NCI-H524 treated with DMSO at 0.1 percent for 48 hours (cell line): ENCODE results near the gene SAPCD2.

Experiments
- DNase-seq: peaks from one replicate; lab custom pipeline; 2025; lab: John Stamatoyannopoulos, UW

Gene SAPCD2

DNA sequence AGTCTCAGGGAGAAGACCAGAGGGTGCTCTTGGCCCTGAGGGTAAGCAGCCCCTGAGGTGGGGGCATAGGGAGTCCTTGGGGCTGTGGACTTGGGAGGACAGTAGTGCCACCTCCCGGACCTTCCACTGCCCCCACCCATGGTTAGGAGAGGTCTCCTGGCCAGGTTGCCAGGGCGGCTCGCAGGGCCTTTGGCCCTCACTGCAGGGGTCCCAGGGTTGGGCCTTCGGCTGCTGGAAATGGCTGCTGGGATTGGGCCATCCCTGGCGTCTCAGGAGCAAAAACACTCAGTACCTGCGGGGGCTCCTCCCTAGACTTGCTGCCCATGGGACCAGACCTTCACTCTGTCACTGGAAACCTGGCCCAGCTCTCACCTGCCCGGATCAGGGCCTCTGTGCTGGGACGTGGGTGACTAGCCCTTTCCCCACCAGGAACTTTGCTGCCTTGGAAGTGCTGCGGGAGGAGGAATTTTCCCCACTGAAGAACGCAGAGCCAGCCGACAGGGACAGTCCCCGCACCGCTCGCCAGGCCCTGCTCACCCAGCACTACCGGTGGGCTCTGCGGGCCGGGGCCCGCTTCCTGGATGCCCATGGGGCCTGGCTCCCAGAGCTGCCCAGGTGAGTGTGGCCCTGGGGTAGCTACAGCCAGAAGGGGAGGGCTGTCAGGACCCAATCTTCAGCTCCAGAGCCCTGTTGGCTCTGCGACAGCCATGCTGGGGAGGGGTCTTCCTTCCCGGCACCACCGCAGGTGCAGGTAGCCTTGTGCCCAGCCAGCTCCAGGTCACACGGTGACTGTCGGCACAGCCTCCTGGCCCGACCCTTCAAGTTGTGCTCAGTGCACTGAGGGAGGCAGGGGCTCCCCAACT, 10.1 kb upstream of the SAPCD2 start:
- DNase-seq = no peak

DNA sequence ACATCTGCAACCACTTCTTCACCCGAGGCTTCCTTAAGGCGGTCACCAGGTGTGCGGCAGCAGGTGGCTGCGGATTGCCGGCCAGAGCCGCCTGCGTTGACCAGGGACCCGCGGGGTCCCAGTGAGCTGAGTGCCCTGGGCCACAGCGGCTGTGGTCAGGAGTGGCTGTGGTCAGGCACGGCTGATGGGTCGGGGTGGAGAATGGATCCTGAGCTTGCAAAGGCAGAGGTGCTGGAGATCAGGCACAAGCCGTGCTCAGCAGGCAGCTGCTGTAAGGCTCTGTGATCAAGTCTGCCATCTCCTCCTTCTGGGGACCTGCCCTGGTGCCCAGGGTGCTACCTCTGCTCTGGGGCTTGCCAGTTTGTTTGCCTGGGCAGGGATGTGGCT, 9.0 kb upstream of the SAPCD2 start:
- no peak for DNase-seq

DNA sequence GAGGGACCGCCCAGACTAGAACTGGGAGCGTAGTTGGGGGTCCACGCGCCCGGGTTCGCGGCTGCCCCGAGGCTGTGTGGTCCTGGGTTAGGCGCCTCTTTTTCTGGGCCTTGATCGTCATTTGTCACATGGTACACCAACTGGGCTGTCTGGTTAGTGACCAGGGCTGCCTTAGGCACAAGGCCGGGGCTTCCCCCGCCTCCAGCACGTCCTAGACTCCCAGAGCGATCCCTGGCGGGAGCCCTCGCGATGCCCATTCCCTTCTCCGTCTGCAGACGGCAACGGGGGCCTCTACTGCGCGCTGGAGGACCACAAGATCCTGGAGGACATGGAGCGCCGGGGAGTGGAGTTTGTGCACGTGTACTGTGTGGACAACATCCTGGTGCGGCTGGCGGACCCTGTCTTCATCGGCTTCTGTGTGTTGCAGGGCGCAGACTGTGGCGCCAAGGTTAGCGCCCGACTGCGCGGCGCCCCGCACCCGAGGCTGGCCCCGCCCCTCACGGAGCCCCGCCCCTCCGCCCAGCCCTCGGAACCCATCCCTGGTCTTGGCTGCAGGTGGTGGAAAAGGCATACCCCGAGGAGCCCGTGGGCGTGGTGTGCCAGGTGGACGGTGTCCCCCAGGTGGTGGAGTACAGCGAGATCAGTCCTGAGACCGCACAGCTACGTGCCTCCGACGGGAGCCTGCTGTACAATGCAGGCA, 8.5 kb upstream of the SAPCD2 start:
- no peak for DNase-seq

DNA sequence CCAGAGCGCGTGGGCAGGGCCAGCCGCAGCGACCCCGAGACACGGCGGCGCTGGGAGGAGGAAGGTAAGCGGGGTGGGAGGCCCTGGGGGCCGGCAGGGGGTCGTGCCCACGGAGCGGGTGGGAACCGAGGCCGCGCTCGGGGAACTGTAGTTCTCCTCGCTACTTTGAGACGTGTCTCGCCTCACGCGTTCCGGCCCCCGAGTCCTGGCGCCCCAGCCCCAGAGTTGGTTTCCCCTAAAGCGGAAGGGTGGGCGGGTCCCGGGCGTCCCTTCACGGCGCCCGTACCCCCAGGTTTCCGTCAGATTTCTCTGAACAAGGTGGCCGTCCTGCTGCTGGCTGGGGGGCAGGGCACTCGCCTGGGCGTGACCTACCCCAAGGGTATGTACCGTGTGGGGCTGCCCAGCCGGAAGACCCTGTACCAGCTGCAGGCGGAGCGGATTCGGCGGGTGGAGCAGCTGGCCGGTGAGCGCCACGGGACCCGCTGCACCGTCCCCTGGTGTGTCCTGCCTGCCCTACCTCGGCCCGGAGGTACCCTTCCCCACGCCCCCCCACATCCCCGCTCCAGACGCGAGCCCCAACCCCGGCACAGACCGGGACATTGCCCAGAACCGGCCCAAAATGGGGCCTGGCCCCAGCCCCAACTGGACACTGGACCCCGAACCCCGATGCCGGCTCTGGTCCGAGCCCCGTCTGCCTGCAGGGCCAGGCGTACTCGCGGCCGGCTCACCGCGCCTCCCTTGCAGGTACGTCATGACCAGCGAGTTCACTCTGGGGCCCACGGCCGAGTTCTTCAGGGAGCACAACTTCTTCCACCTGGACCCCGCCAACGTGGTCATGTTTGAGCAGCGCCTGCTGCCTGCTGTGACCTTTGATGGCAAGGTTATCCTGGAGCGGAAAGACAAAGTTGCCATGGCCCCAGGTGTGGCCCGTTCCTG, 7.7 kb upstream of the SAPCD2 start:
- no peak for DNase-seq

DNA sequence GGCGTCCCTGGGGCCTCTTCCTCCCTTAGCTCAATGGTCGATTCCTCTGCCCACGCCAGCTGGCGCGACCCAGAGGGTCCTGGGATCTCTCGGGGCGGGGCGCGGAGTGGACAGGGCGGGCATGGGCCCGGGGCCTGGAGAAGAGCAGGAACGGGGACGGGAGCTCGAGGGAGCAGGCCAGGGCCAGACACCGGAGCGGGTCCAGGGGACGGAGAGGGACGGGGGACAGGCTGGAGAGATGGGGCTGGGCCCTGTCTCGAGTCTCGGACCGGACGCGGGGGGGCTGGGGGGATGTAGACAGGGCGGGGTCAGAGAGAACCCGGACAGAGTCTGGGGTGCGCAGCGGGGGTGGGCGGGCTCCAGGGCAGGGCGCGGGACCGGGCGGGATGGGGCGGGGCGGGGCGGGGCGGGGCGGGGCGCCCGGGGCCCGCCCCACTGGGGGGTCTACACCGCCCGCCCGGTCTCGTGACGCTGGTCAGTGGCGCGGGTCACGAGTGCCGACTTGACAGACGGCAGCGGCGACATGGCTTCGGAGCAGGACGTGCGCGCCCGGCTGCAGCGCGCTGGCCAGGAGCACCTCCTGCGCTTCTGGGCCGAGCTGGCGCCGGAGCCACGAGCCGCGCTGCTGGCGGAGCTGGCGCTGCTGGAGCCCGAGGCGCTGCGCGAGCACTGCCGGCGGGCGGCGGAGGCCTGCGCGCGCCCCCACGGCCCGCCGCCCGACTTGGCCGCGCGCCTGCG, 6.8 kb upstream of the SAPCD2 start, which contains the start of gene UAP1L1:
TSS of gene UAP1L1 (plus strand) at position 508 of the 738 bp plus-strand sequence. CDS start at position 524, 16 bp downstream.
- no peak for DNase-seq

DNA sequence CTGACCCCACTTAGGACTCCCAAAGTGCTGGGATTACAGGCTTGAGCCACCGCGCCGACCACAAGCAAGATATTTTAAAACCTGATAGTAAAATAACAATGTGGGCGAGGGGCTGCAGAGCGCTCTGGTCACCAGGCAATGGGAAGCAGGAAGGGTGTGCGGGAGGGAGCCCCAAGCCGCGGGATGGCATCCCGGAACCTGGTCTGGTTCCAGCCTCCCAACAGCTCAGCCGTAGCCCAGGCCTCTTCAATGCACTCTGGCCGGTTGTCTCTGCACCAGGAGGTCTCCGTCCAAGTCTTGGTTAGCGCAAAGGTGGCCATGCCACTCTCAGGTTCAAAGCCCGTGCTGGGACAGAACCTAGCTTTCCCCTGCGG, 6.3 kb upstream of the SAPCD2 start:
- DNase-seq = no peak

DNA sequence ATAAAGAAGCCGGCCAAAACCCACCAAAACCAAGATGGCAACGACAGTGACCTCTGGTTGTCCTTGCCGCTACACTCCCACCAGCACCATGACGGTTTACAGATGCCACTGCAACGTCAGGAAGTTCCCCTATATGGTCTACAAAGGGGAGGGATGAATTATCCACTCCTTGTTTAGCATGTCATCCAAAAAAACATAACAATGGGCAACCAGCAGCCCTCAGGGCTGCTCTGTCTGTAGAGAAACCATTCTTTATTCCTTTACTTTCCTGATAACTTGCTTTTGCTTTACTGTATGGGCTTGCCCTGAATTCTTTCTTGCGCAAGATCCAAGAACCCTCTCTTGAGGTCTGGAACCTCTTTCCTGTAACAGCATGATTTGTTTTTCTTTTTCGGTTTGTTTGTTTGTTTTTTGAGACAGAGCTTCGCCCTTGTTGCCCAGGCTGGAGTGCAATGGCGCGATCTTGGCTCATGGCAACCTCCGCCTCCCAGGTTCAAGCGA, 5.0 kb upstream of the SAPCD2 start:
- no peak for DNase-seq

DNA sequence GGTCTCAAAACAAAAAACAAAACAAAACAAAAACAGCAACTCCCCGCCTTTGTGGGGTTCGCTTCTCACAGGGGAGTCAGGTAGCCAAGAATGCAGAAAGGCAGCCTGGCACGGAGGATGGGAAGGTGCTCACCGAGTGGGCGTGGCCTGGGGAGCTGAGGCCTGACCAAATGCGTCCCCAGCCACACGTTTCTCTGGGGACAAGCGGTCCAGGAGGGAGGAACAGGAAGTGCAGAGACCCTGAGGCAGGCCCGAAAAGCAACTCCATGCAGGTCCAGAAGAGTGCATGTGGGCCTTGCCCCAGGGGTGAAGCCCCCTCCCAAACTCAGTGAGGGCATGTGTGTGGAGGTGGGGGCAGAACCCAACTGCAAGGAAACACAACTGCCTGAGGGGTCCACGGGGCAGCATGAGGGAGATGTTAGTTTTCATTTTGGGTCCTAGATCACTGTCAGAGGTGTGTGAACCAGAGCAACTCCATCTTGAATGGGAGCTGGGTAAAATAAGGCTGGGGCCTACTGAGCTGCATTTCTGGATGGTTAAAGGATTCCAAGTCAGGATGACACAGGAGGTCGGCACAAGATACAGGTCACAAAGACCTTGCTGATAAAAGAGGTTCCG, 4.4 kb upstream of the SAPCD2 start:
- no peak for DNase-seq

DNA sequence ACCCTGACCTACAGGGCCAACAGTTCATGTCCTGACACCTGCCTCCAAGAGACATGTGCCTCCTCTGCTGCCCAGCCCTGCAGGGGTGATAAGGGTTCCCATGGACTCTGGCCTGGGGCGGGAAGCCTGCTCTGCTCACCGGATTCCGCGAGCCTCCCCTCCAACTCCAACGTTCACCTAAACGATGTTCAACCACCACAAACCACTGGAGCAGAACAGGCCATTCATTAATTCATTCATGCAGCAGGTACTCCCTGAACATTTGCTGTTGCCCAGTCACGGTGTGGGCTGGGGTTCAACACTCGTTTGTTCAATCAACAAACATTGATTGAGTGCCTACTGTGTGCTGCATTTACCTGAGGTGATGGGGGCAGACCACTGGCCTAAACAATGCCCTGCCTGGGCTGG, 3.6 kb upstream of the SAPCD2 start:
- no peak for DNase-seq

DNA sequence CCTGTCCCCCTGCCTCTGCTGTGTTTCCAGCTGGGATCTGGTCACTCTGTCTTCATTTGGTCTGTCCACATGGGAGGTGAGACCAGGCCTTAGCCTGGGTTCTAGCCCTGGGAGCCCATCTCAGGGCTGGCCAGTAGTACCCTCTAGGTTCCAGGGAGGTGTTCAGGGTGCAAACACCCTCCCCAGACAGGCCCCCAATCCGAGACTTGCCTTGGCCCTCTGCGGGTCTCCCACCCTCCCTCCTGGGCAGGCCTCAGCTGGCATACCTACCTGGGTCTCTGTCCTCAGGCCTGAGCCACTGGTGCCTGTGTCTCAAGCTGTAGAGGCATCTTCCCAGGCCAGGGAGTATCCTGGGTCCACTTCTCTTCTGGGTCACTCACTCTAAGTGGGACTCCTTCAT, 925 bp upstream of the SAPCD2 start:
- DNase-seq = no peak

DNA sequence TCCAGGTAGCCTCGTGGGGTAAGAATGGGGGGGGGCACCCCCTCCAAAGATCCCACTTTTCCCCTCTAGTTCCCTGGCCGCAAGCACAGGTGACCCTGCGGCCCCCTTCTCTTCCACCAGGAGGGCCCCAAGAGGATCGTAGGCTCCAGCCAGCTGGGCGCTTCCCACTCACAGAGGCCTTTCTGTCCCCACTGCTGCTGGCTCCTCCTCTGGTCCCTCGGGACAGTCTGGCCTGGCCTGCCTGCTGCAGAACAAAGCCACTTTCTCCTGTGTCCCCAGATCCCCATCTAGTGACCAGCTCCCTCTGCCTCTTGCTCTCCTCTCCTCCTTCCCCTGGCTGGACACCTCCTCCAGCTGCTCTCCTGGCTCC, 534 bp upstream of the SAPCD2 start:
- DNase-seq = no peak

DNA sequence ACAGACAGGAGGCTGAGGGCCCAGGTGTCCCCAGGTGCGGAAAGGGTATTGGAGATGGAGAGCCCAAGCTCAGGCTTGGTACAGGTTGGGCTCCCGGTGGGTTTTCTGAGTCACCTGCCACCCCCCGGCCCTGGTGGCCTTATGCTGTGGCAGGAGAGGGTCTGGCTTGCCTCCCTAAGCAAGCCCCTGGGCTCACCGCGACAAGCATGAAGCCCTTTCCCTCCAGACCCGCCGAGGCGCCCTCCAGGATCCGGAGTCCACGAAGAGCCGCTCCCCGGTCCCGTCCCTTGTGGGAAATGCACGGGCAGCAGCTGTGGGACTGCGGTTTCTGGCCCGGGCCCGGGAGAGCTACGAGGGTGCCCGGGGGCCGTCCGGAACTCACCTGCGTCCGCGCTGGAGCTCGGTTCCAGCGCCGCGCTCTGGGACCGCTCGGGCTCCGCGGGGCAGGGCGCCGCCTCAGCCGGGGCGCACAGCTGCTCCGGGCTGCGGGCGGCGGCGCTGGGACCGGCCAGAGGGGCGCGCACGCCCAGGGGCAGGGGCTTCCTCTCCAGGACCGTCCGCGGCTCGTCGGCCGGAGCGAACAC, 757 bp downstream of the SAPCD2 start:
- DNase-seq = no peak

DNA sequence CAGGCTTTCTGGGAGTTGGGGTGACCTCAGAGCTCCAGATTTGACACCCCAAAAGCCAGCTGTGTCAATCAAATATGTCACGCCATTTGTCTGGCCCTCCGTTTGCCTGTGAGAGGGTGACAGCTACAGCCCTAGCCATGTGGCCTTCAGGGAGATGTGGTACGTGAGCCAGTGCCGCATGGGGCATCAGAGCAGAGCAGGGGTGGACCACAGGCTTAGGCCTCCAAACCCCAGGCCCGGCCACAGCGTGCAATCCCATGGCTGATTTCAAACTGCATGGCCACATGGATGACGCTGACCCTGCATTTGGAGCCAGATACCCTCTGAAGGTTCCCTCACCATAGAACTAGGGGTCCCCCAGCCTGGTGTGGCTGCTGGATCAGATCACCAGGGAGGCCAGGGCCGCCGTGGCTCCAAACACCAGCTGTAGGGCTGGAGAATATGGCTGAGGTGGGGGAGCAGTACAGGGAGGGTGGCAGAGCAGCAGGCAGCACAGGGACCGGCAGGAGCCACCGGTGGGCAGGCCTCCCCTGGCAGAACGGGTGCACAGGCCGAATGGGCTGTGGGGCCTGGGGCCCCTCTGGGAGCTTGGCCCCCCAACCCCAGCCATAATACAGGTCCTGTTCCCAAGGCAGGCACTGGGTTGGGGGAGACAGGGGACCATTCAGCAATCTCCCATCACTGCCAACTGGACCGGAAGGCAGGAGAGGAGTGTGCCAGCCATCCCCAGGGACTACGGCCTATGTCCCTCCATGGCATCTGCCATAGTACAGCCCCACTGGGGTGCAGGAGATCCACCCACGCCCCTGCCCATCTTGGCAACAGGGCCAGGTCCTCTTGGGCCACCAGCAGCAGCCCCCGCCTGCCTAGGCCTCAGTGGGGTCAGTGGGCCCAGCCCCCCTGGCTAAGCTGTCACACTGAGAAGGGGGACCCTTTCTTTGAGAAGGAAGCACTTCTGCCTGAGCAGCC, 1.5 kb downstream of the SAPCD2 start:
- DNase-seq = no peak

DNA sequence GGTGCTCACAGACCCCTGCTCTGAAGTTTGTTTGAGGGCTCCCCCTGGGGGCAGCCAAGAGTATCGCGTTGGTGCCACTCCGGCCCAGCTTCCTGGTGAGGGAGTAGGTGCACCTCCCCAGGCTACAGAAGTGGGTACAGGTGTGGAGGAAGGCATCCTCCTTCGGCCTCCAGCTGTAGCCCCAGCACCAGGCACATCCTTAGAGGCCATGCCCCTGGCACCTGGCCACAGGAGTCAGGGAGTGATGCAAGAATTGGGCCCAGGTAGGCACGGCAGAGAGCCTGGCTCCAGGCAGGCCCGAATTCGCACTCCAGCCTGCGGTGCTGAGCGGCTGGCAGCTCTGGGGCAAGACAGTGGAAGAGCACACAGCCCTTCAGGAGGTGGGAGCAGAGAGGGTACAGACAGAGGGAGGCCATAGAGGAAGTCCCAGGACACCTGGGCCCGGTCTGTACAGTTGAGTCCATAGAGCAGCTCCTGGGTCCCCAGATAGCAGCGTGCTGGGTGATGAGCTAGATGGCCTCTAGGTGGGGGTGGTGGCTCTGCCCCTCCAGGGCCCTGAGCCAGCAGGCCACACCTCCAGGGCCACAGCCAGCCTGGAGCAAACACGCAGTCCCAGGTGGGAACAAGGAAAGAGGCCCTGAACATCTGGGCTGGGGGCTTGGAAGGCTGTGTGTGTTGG, 2.4 kb downstream of the SAPCD2 start:
- DNase-seq = no peak

DNA sequence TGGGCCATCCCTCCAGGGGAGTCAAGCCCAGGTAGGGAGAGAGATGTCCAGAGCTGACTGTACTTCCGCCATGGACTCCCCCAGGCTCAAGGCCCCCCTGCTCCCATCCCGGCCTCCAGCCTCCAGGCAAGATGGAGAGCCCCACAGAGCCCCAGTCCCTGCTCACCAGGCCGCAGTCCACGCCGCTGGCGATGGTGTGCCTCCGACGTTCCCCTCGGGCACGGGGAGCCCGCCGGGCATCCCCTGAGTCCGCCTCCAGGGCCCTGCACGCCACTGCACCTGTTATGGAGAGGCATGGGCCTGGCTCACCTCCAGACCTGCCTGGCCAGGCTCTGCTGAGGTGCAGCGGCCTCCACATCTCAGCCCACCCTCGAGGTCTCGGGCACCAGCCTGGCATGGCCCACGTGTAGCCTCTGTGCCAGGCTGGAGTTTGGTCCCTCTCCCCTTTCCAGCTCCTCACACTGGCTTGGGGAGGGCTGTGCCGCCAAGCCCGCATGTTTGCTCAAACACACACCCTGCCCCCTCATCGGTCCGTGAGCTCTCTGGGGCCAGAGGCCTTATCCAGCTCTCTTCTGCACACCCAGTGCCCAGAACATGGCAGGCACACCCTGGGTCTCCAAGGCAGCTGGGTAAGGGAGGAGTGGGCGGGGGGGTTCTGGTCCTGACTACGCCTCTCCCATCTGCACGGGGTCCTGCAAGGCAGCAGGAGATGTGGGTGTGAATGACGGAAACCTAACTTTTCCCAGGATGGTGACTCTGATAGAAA, 4.1 kb downstream of the SAPCD2 start:
- no peak for DNase-seq

DNA sequence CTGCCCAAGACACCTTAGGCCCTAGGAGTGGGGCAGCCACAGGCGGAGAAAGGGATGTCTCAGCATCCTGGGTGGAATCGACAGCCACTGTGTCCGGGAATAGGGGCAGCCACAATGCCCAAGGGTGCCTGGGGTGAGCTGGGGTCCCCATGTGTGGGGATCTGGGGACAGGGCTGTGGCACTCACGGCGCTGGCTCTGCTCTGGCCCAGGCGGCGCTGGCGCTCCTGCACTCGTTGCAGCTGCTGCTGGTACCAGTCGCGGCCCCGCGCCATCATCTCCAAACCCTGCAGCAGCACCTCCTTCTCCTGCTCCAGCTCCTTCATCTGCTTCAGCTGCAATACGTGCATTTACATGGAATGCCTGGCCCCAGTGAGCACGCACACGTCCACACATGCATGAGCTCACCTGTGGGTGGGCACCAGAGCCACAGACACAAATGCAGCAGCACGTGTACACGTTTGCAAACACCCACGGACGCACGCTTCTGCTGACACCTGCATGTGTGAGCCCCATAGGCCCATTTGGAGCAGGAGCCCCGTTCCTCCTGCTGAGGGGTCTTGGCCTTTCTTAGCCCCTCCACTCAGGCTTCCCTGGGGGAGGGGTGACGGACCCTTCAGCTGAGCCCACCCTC, 4.9 kb downstream of the SAPCD2 start:
- no peak for DNase-seq

DNA sequence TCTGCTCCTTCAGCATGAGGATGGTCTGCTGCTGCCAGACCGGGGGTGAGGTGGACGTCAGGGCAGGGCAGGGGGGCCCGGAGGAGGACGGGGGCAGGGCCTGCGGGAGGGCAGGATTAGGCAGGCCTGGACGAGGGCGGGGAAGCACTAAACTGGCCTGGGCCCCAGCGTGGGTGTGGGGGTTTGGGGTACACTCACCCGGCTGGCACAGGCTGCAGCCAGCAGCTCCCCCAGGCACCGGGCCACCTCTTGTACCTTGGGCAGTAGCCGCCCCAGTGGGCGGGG, 5.5 kb downstream of the SAPCD2 start:
- DNase-seq = no peak
